Thymus (tissue), 14 donors: ENCODE measurements around the gene ELMOD3. TPM values are rescaled to one million over a fixed set of nuclear protein-coding genes. Genes with fewer than 3 reads are reported as not detected.

Experiments
- DNase-seq, 9 donors: peaks; one replicate each; pipeline ENCODE4 v3.0.0-alpha.2; 2013; ENCODE audit warnings: low spot score in 9 of 9, low read depth in 6 of 9, missing footprints in 1 of 9
- H3K27ac ChIP-seq, 2 donors: one replicate each; pipeline ENCODE4 v1.5.1; 2013; ENCODE audit warnings: control low read depth in 1 of 2, low read depth in 1 of 2, low read length in 1 of 2, mild to moderate bottlenecking in 1 of 2, moderate library complexity in 1 of 2
- H3K27me3 ChIP-seq, 2 donors: one replicate each; pipeline ENCODE4 v1.5.1; 2013; ENCODE audit warnings: low read length in 1 of 2; ENCODE audit not compliant: control insufficient read depth in 2 of 2, insufficient read depth in 1 of 2
- H3K36me3 ChIP-seq, 2 donors: one replicate each; pipeline ENCODE4 v1.5.1; 2013; ENCODE audit warnings: low read length in 1 of 2, mild to moderate bottlenecking in 1 of 2, moderate library complexity in 1 of 2; ENCODE audit not compliant: control insufficient read depth in 2 of 2, insufficient read depth in 2 of 2
- H3K4me1 ChIP-seq, 2 donors: one replicate each; pipeline ENCODE4 v1.5.1; 2013; ENCODE audit warnings: low read length in 2 of 2; ENCODE audit not compliant: control insufficient read depth in 2 of 2, insufficient read depth in 2 of 2
- H3K4me3 ChIP-seq, 2 donors: one replicate each; pipeline ENCODE4 v1.5.1; 2013; ENCODE audit warnings: low read length in 2 of 2, control low read depth in 1 of 2, mild to moderate bottlenecking in 1 of 2
- H3K9me3 ChIP-seq, 2 donors: one replicate each; pipeline ENCODE4 v1.5.1; 2013; ENCODE audit warnings: low read length in 1 of 2, mild to moderate bottlenecking in 1 of 2; ENCODE audit not compliant: control insufficient read depth in 2 of 2, insufficient read depth in 1 of 2
- WGBS: extraction: QIAGEN DNeasy Blood & Tissue Kit; methylation state at CpG from one replicate; pipeline ENCODE4 v1.1.7; 2013; 5-methylcytosine and 5-hydroxymethylcytosine counted together
- long read RNA-seq, 10 donors: transcript quantifications; one replicate each; lab custom pipeline, GENCODE V29; 2026
- polyA plus RNA-seq: library from polyadenylated mRNA; stranded (reverse); fragments of 200-250 nt; gene quantifications from one replicate; pipeline ENCODE4 v1.2.3, GENCODE V29; 2013
- total RNA-seq: library from RNA; stranded (reverse); fragments of 120-200 nt; gene quantifications from one replicate; pipeline ENCODE4 v1.2.4, GENCODE V29; 2013
- donor health status: healthy.

ELMOD3 gene
- total RNA-seq (10.0 TPM), polyA plus RNA-seq (21.7 TPM)
- long read RNA-seq, donor 1: 0 reads
- long read RNA-seq, donor 2, partial matches to known transcripts: 131 of 228 reads
- long read RNA-seq, donor 2, other reads (novel, unspliced or antisense): 95 of 228 reads
- long read RNA-seq, donor 3, partial matches to known transcripts: 93 of 133 reads
- long read RNA-seq, donor 3, other reads (novel, unspliced or antisense): 40 of 133 reads
- long read RNA-seq, donor 4, partial matches to known transcripts: 100 of 159 reads
- long read RNA-seq, donor 4, other reads (novel, unspliced or antisense): 59 of 159 reads
- long read RNA-seq, donor 5, partial matches to known transcripts: 0 of 1 reads
- long read RNA-seq, donor 5, other reads (novel, unspliced or antisense): 0 of 1 reads
- long read RNA-seq, donor 6, partial matches to known transcripts: 62 of 76 reads
- long read RNA-seq, donor 6, other reads (novel, unspliced or antisense): 14 of 76 reads
- long read RNA-seq, donor 7: 0 reads
- long read RNA-seq, donor 8: 0 reads
- long read RNA-seq, donor 9: 0 reads
- long read RNA-seq, donor 10: 0 reads

DNA sequence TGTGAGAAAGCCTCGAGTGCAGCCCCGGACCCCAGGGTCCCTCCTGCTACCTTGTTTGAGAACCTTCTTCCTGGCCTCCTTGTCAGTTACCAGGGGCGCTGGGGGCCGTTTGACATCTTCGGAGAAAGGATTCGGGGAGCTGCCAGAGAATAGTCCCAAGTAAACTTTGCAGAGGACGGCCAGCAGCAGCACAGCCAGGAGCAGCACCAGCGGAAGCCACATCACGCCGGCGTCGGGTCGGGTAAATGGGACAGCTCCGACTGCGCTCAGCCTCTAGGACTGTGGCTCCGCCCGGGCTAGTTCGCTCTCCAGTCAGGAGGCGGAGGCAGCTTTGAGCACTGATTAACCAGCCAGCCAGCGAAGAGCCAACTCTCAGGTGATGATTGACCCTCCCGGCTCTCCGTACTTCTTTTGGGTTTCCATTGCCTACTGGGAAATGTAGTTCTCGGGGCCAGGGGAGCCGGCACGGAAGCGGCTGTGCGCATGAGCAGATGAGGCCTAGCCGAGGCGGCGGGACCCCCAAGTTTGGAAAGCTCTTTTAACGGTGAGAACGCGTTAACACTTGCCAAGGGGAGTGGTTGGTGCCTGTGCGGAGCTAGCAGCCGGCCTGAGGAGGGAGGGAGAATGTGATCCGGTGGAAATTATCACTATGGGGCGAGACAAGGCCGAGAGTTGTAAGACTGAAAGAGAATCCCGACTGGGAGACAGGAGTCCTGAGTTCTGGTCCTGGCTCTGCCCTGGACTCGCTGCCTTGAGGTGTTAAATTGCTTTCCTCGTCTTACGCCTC, at the start of gene ELMOD3, which contains the start of gene RETSAT:
Gene ELMOD3 (plus strand): TSS at position 484 of the 787 bp plus-strand sequence. CDS start 2,430 bp downstream, outside the sequence.
Gene RETSAT (minus strand): TSS at position 243 of the 787 bp plus-strand sequence. CDS start 21 bp downstream, at position 222.
- H3K27ac ChIP-seq: peak within 1 kb of the TSS; percentile 81 to 89
- no peaks in the 10 kb centered on the region for H3K27me3 ChIP-seq
- DNase-seq: peak; percentile 97 to 100 (median 99)
- no peaks in the 10 kb centered on the region for H3K9me3 ChIP-seq
- peak within 1 kb of the TSS; percentile 67 to 71 for H3K4me3 ChIP-seq
- H3K4me1 ChIP-seq: peaks cover 8 to 21% of the 10 kb centered on the region in 2 donors
- peaks cover 27 to 29% of the 10 kb centered on the region in 2 donors for H3K36me3 ChIP-seq
- WGBS: under 1% methylated on average over 42 of the region's 42 CpGs

DNA sequence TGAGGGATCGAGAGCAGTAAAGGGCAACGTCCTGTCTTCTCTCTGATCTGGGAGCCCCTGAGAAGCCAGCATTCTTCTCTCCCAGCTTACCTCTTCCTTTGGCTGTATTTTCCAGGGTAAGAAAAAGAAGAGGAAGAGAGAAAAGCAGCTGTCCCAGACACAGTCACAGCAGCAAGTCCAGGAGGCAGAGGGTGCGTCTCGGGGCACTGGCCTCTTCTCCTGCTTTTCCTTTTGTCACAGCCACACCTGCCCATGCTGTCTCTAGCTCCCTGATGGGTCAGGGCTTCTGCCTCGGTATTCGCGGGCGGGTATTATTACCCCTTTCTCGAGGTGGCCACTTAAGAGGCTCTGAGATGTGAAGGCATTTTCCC, 47.1 kb upstream of the ELMOD3 start:
- WGBS: 87% methylated on average over 9 of the region's 9 CpGs
- no peak for DNase-seq
- H3K4me3 ChIP-seq: no peak overlapping the region
- peaks cover 11 to 16% of the 10 kb centered on the region in 2 donors for H3K4me1 ChIP-seq
- no peaks in the 10 kb centered on the region for H3K36me3 ChIP-seq
- H3K27me3 ChIP-seq: peaks cover 0 to 2% of the 10 kb centered on the region in 2 donors
- H3K9me3 ChIP-seq: no peaks in the 10 kb centered on the region
- H3K27ac ChIP-seq: no peak overlapping the region

DNA sequence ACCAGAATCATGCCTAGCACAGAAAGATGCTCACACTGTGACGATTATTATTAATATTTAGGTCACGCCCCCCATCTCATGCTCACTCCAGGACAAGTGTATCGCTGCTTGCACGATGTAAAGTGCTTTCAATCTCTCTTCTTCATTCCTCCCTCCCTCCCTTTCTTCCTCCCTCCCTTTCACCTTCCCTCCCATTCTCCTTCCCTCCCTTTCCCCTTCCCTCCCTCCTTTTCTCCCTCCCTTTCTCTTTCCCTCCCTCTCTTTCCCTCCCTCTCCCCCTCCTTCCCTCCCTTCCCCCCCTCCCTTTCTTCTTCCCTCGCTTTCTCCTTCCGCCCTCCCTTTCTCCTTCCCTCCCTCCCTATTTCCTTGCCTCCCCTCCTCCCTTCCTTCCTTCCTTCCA, 46.4 kb upstream of the ELMOD3 start:
- H3K9me3 ChIP-seq: no peaks in the 10 kb centered on the region
- H3K4me3 ChIP-seq: no peak overlapping the region
- peaks cover under 1% of the 10 kb centered on the region in 2 donors for H3K36me3 ChIP-seq
- no peak for DNase-seq
- H3K27me3 ChIP-seq: peaks cover 0 to 2% of the 10 kb centered on the region in 2 donors
- WGBS: 96% methylated on average over 6 of the region's 6 CpGs
- no peak overlapping the region for H3K27ac ChIP-seq
- H3K4me1 ChIP-seq: peaks cover 11 to 16% of the 10 kb centered on the region in 2 donors

GRCh38 chr2:85308896-85309555, 45.5 kb upstream of the ELMOD3 start:
- Histone ChIP-seq H3K4me3 (no peak overlapping the region), H3K36me3 (peaks cover 5 to 7% of the 10 kb centered on the region in 2 donors), H3K27me3 (no peaks in the 10 kb centered on the region), H3K9me3 (no peaks in the 10 kb centered on the region), H3K4me1 (peaks cover 11 to 16% of the 10 kb centered on the region in 2 donors), H3K27ac (peak overlapping the region in 1 of 2 donors; percentile 1)
- WGBS: 62% methylated on average over 15 of the region's 15 CpGs
- DNase-seq: no peak

DNA sequence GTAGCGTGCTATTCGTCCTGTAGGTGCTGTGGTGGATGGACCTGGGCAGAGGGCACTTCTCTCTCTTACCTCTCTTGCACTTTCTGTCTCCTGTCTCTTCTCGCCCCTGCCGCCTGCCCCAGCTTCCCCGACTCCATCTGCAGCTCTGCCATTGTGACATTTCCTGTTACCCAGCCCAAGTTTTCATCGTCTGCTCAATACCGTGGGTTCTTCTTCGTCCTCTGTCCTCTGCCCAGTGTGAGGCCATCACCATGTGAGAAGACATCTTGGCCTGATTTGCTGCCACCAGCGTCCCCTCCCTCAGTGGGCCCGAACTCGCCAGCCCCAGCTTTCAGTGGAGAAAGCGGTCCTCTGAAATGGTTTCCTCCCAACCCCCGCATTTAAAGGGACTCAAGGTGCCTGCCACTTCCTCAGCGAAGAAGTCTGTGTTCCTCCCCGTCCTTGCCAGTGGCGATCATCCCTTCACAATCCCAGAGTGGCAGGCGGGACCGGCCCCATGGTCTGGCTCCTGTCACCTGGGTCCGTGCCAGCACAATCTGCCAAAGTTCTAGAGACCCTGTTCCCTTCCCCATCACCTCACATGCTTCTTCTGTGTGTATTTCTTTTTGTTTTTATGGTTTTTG, 44.8 kb upstream of the ELMOD3 start:
- Histone ChIP-seq H3K9me3 (no peaks in the 10 kb centered on the region), H3K27ac (peak overlapping the region in 1 of 2 donors; percentile 58), H3K4me3 (no peak overlapping the region), H3K4me1 (peaks cover 11 to 16% of the 10 kb centered on the region in 2 donors), H3K36me3 (peaks cover 13 to 15% of the 10 kb centered on the region in 2 donors), H3K27me3 (no peaks in the 10 kb centered on the region)
- DNase-seq: peak in 3 of 9 donors; percentile 22 to 59 (median 33)
- 59% methylated on average over 19 of the region's 19 CpGs for WGBS

DNA sequence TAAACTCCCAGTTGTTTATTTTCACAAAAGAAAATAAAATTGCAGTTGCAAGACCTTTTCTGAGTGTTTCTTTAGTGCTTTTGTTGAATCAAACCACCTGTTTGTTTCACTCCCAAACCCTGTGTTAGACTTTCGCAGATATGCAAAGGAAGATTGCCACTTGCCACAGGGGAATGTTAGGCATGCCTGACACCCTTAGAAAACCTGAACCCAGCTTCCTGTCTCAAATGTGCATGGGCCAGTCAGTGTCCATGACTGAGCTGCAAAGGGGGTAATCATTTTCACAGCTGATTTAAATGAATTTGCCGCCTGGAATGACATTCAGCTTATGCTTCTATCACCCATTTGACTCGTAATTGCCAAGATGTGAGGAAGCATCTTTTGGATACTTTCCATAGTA, 44.2 kb upstream of the ELMOD3 start:
- H3K27me3 ChIP-seq: no peaks in the 10 kb centered on the region
- WGBS: 97% methylated on average over 3 of the region's 3 CpGs
- H3K36me3 ChIP-seq: peaks cover 17 to 20% of the 10 kb centered on the region in 2 donors
- no peak overlapping the region for H3K27ac ChIP-seq
- DNase-seq: no peak
- H3K4me1 ChIP-seq: peaks cover 11 to 16% of the 10 kb centered on the region in 2 donors
- H3K4me3 ChIP-seq: no peak overlapping the region
- no peaks in the 10 kb centered on the region for H3K9me3 ChIP-seq

DNA sequence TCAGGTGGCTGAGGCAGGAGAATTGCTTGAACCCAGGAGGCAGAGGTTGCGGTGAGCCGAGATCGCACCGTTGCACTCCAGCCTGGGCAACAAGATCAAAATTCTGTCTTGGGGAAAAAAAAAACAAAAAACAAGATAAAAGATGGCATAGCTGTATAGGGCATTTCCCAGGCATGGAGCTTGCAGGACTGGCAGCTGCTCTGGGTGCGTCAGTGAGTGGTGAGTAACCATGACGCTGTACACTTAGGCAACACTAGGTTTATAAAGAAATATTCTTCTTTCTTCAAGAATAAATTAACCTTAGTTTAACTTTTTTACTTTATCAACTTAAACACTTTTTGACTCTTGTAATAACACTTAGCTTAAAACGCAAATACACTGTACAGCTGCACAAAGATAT, 42.2 kb upstream of the ELMOD3 start:
- H3K4me3 ChIP-seq: no peak overlapping the region
- H3K27me3 ChIP-seq: no peaks in the 10 kb centered on the region
- no peak for DNase-seq
- H3K9me3 ChIP-seq: no peaks in the 10 kb centered on the region
- no peak overlapping the region for H3K27ac ChIP-seq
- peaks cover 30 to 36% of the 10 kb centered on the region in 2 donors for H3K36me3 ChIP-seq
- H3K4me1 ChIP-seq: peaks cover 11 to 16% of the 10 kb centered on the region in 2 donors
- 96% methylated on average over 7 of the region's 7 CpGs for WGBS

DNA sequence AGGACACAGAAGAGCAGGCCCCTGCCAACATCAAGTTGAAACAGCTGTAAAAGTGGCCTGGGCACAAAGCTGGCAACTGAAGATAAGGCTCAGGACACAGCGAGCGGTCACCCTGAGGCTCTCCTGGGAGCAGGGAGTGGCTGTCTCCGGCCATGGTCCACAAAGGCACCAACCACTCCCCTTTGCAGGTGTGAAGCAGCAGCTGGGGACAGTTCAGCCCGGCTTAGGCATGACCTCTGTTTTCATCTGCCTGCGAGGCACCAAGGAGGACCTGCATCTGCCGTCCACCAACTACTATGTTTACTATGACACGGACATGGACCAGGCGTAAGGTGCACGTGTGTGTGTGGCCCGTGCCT, 39.7 kb upstream of the ELMOD3 start:
- Histone ChIP-seq H3K36me3 (peaks cover 48 to 54% of the 10 kb centered on the region in 2 donors), H3K27ac (no peak overlapping the region), H3K4me3 (no peak overlapping the region), H3K4me1 (peaks cover 1 to 10% of the 10 kb centered on the region in 2 donors), H3K27me3 (no peaks in the 10 kb centered on the region), H3K9me3 (no peaks in the 10 kb centered on the region)
- WGBS: 95% methylated on average over 10 of the region's 10 CpGs
- no peak for DNase-seq
